Panc1 (cell line): ENCODE results near the gene HMGB1.

Experiments
- CTCF ChIP-seq: fragments of 450-650 bp; IDR thresholded peaks from 2 replicates; pipeline ENCODE4 v1.5.1; 2017; ENCODE audit warnings: mild to moderate bottlenecking
- REST ChIP-seq, 2 experiments: IDR thresholded peaks; 2 replicates each; pipeline ENCODE4 v1.6.1; 2011 to 2012; ENCODE audit warnings: low read depth in 2 of 2, control low read depth in 1 of 2, low read length in 1 of 2, mild to moderate bottlenecking in 1 of 2, moderate library complexity in 1 of 2; ENCODE audit not compliant: insufficient read depth in 1 of 2
- TCF7L2 ChIP-seq: IDR thresholded peaks from 2 replicates; pipeline ENCODE4 v1.6.1; 2011; ENCODE audit warnings: mild to moderate bottlenecking, low read depth, low read length, inconsistent platforms

GRCh38 chr13:30473675-30474074 lies 7.9 kb upstream of the HMGB1 start:
- TF ChIP-seq CTCF: no peak
- TF ChIP-seq REST (IDR thresholded peaks at IDR 0.05; ENCODE audit: insufficient read depth in 1 of 2, low read depth in 2 of 2, low read length in 1 of 2): no peak
- no peak for TF ChIP-seq TCF7L2
